Endodermal cell (in vitro differentiated cells): ENCODE results near the gene TTLL11. TPM values are rescaled to one million over a fixed set of nuclear protein-coding genes. Genes with fewer than 3 reads are reported as not detected.

Source experiments
- DNase-seq: peaks from one replicate; pipeline ENCODE4 v3.0.0-alpha.2; 2017
- H3K27ac ChIP-seq: 2 replicates; pipeline ENCODE4 v1.5.1; 2013; ENCODE audit warnings: mild to moderate bottlenecking, low read depth, low read length, moderate library complexity
- H3K27me3 ChIP-seq: 2 replicates; pipeline ENCODE4 v1.6.1; 2013; ENCODE audit warnings: mild to moderate bottlenecking, low read length, moderate library complexity; ENCODE audit not compliant: insufficient read depth, control insufficient read depth, poor library complexity, severe bottlenecking
- H3K36me3 ChIP-seq: 2 replicates; pipeline ENCODE4 v1.7.0; 2013; ENCODE audit warnings: mild to moderate bottlenecking, low read length, moderate library complexity; ENCODE audit not compliant: control insufficient read depth, insufficient read depth
- H3K4me1 ChIP-seq: one replicate; pipeline ENCODE4 v1.7.0; 2013; ENCODE audit warnings: low read length; ENCODE audit not compliant: control insufficient read depth, insufficient read depth
- H3K4me3 ChIP-seq: 2 replicates; pipeline ENCODE4 v1.5.1; 2013; ENCODE audit warnings: mild to moderate bottlenecking, low read length, moderate library complexity
- H3K9ac ChIP-seq: 2 replicates; pipeline ENCODE4 v1.6.1; 2013; ENCODE audit warnings: mild to moderate bottlenecking, low read length, moderate library complexity; ENCODE audit not compliant: poor library complexity, severe bottlenecking; ENCODE audit errors: extremely low read depth
- H3K9me3 ChIP-seq: 2 replicates; pipeline ENCODE4 v1.6.1; 2013; ENCODE audit warnings: mild to moderate bottlenecking, low read length, moderate library complexity; ENCODE audit not compliant: control insufficient read depth
- H3K27ac Mint-ChIP-seq: 2 replicates; pipeline ENCODE4 v1.8.0; 2020; ENCODE audit warnings: mixed read lengths
- H3K27me3 Mint-ChIP-seq: 2 replicates; pipeline ENCODE4 v1.8.0; 2021; ENCODE audit warnings: mild to moderate bottlenecking, mixed read lengths; ENCODE audit not compliant: insufficient read depth
- H3K36me3 Mint-ChIP-seq: 2 replicates; pipeline ENCODE4 v1.8.0; 2020; ENCODE audit warnings: low read depth, mixed read lengths
- H3K4me1 Mint-ChIP-seq: 2 replicates; pipeline ENCODE4 v1.8.0; 2020; ENCODE audit warnings: mixed read lengths
- H3K4me3 Mint-ChIP-seq: 2 replicates; pipeline ENCODE4 v1.8.0; 2020; ENCODE audit warnings: mild to moderate bottlenecking, moderate library complexity, mixed read lengths
- H3K9me3 Mint-ChIP-seq: 2 replicates; pipeline ENCODE4 v1.8.0; 2020; ENCODE audit warnings: mild to moderate bottlenecking, mixed read lengths
- CTCF ChIP-seq: fragments of 200-600 bp; sonication (generic); conservative IDR thresholded peaks from 2 replicates; pipeline ENCODE4 v1.5.0; 2021; ENCODE audit warnings: antibody characterized with exemption, mild to moderate bottlenecking
- WGBS, 2 experiments: methylation state at CpG; one replicate each; pipeline versions ENCODE4 v1.1.5 to v1.1.7; 2013; ENCODE audit warnings: missing lambda C conversion rate in 2 of 2, mixed read lengths in 1 of 2; ENCODE audit not compliant: insufficient coverage in 1 of 2, insufficient read length in 1 of 2; 5-methylcytosine and 5-hydroxymethylcytosine counted together
- total RNA-seq, 2 donors: library from RNA; stranded (reverse); fragmentation: NEBNext Ultra II Directional in 1 of 2; extraction: Animal tissue kit (Norgen Biotek cat#: 25700) in 1 of 2; gene quantifications; 2 replicates in 1 of 2; 3 replicates in 1 of 2; pipeline ENCODE4 v1.2.1, GENCODE V29; 2021

TTLL11 gene
- total RNA-seq, 2 donors from 2014 or later = 0.68 TPM; not detected in 1

GRCh38 chr9:121781701-121782464, 311.2 kb downstream of the TTLL11 start:
- 93 to 100% methylated on average over 3 to 17 of the region's 17 CpGs for WGBS, 2 experiments
- no peak overlapping the region for H3K4me3 Mint-ChIP-seq
- no peak overlapping the region for H3K27ac Mint-ChIP-seq

DNA sequence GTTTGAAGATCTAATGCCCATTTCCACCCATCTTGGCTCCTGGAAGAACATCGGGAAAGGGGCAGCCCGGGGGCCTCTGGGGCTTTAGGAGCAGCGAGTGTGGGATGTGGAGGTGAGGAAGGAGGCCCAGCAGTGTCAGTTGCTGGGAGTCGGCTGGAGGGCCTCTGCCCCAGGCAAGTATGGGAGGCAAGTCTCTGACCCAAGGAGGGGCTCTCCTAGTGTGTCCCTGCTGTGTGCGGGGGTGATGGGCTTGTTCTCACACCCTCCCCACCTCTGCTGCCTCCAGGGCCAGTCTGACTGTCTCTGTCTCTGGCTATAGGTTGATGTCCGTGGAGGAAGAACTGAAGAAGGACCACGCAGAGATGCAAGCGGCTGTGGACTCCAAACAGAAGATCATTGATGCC, 312.0 kb downstream of the TTLL11 start:
- H3K27ac Mint-ChIP-seq = peak overlapping the region; percentile 52
- no peak overlapping the region for H3K4me3 Mint-ChIP-seq
- H3K9me3 ChIP-seq = peaks cover 5% of the 10 kb centered on the region
- H3K4me3 ChIP-seq = no peak overlapping the region
- TF ChIP-seq CTCF = no peak
- no peaks in the 10 kb centered on the region for H3K4me1 ChIP-seq
- H3K27me3 ChIP-seq = no peaks in the 10 kb centered on the region
- DNase-seq = peak; percentile 28
- peaks cover 60% of the 10 kb centered on the region for H3K36me3 Mint-ChIP-seq
- no peak overlapping the region for H3K9ac ChIP-seq
- WGBS, 2 experiments = 93 to 96% methylated on average over 2 to 8 of the region's 8 CpGs
- H3K27ac ChIP-seq = peak overlapping the region; percentile 24
- H3K27me3 Mint-ChIP-seq = no peaks in the 10 kb centered on the region
- peaks cover 44% of the 10 kb centered on the region for H3K36me3 ChIP-seq
- H3K4me1 Mint-ChIP-seq = peaks cover 11% of the 10 kb centered on the region
- H3K9me3 Mint-ChIP-seq = peaks cover 1% of the 10 kb centered on the region

More at GRCh38 chr9:121781701-121782464, 311.2 kb downstream of the TTLL11 start:
- H3K9ac ChIP-seq = no peak overlapping the region
- H3K4me1 ChIP-seq = no peaks in the 10 kb centered on the region
- H3K9me3 Mint-ChIP-seq = peaks cover 1% of the 10 kb centered on the region
- peaks cover 5% of the 10 kb centered on the region for H3K9me3 ChIP-seq
- peak; percentile 39 for DNase-seq
- no peaks in the 10 kb centered on the region for H3K27me3 ChIP-seq
- H3K4me3 ChIP-seq = no peak overlapping the region
- H3K27me3 Mint-ChIP-seq = no peaks in the 10 kb centered on the region
- no peak for TF ChIP-seq CTCF
- no peak overlapping the region for H3K27ac ChIP-seq
- H3K4me1 Mint-ChIP-seq = peaks cover 13% of the 10 kb centered on the region
- peaks cover 53% of the 10 kb centered on the region for H3K36me3 Mint-ChIP-seq
- peaks cover 38% of the 10 kb centered on the region for H3K36me3 ChIP-seq

DNA sequence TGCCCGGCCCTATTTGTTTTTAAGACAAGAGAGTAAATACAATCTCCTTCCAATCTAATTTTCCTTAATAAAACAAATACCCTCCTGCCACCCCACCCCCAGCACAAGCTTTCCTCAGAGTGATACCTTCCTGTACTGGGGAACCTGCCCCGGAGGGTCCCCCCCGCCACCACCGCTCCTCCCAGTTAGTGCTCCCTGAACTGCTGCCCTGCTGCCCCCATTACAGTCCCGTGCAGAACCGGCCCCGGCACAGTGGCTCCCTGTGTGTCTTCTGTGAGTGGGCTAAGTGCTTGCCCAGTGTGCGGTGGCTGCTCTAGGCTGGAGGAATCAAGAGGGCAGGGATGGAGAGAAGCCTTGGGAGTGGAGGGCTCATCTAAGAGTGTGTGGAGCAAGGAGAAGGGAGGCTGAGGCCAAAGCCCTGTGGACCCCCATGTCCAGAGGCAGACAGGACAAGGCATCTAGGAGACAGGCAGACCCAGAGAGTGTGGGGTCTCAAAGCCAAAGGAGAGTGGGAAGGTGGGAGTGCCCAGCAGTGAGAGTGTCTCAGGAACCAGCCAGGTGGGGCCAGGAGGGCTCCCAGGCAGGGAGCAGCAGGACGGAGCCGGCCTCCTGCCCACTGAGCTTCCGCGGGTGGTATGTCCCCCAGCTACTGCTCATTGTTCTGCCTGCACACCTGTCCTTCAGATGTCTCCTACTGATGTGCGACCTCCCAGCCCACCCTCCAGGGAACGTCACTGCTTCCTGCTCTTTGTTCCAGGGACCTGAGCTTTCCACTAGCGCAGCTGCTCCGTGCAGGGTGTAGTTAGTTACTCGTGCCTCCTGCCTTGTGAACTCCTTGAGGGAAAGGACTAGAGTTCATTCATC, 312.7 kb downstream of the TTLL11 start:
- peaks cover 11% of the 10 kb centered on the region for H3K4me1 Mint-ChIP-seq
- 92 to 93% methylated on average over 6 to 17 of the region's 17 CpGs for WGBS, 2 experiments
- Histone ChIP-seq H3K9ac (no peak overlapping the region), H3K27ac (peak overlapping the region; percentile 24), H3K4me3 (no peak overlapping the region), H3K27me3 (no peaks in the 10 kb centered on the region), H3K36me3 (peaks cover 47% of the 10 kb centered on the region), H3K4me1 (no peaks in the 10 kb centered on the region), H3K9me3 (peaks cover 5% of the 10 kb centered on the region)
- H3K27me3 Mint-ChIP-seq = no peaks in the 10 kb centered on the region
- no peak for TF ChIP-seq CTCF
- DNase-seq = no peak
- H3K27ac Mint-ChIP-seq = peak overlapping the region; percentile 56
- H3K9me3 Mint-ChIP-seq = peaks cover 1% of the 10 kb centered on the region
- H3K36me3 Mint-ChIP-seq = peaks cover 66% of the 10 kb centered on the region
- no peak overlapping the region for H3K4me3 Mint-ChIP-seq
